ENCODE results near the gene ACOT7. TPM values are rescaled to one million over a fixed set of nuclear protein-coding genes. Genes with fewer than 3 reads are reported as not detected.

ACOT7 gene
- total RNA-seq, 1 donor from 2014 or later = 35.1 TPM

DNA sequence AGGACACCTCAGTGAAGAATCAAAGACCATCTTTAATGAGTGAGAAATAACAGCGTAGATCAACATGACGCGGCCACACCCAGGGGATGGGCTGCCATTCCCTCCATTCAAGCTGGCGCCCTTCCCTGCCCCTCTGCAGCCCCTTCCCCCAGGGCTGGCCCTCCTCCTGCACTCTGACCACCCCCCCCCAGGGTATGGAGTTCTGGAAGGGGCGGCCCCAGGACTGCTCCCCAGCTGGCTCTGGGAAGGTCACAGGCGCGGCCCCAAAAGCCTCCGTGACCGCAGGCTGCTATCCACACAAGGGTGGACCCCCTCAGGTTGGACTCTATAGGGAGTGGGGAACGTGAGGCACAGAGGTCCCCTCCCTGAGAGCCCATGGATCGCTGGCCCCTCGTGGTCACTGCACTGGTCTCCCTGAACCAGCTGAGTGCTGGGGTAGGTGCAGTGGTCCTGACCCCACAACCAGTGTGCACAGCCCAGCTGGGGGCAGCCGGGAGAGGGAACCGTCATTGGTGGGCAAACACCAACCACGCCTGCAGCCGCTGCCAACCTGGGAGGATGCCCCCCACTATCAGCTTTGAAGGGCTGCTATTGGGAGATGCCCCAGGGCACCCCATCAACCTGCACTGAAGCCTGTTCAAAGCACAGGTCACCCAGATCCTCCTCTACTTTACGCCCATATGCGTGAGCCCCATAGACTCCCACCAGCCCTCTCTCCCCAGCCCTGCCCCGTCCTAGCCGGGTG lies 116.6 kb downstream of the ACOT7 start:
- no peaks in the 10 kb centered on the region for H3K4me1 Mint-ChIP-seq (ENCODE audit: unreplicated experiment)
- peaks cover 7% of the 10 kb centered on the region for H3K27me3 Mint-ChIP-seq (ENCODE audit: unreplicated experiment)
- DNase-seq (ENCODE audit: low spot score) = no peak
- H3K9me3 Mint-ChIP-seq (ENCODE audit: unreplicated experiment) = no peaks in the 10 kb centered on the region
- no peak for TF ChIP-seq CTCF (IDR thresholded peaks at IDR 0.05; ENCODE audit: unreplicated experiment)
- no peak overlapping the region for H3K27ac Mint-ChIP-seq (ENCODE audit: unreplicated experiment)
- H3K4me3 Mint-ChIP-seq (ENCODE audit: unreplicated experiment) = no peak overlapping the region
- H3K36me3 Mint-ChIP-seq (ENCODE audit: low read depth, unreplicated experiment) = peaks cover 8% of the 10 kb centered on the region

DNA sequence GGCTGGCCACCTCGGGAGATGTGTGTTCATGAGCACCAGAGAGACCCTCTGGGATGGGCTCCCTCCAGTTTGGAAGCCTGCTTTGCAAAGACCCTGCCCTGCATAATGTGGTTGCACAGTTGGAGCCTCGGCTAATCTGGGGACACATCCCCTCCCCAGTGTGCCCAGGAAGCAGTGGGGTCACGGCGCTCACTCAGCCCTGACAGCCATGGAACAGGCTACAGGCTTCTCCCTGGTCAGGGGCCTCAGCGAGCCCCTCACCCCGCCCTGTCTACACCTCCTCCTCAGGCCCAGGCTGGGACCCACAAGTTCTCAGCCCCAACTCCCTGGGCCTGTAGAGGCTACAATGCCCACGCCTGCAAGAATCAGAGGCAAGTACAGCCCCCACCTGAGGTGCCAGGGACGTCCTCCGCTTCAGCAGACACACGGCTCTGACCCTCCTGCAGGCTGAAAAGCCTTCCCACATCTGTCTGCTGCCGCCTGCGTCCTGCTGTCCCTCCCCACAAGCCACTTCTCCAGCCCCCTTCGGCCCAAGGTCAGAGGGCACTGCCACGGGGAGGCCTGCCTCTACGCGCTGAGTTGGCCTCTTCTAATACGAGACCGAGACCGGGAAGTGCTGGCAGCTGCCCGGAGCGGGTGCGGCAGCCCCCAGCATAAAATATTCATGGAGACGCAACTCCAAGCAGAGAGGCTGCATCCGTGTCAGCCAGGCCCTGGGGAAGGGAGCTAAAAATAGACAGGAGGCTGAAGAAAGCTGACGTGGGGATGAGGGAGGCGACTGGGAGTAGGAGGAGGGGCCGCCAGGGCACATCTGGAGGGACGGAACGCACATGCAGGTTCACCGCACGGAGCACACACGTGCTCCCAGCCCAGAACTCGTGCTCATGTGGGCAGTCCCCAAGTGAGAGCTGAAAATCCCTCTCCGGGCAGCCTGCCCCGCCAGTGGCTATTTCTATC lies 117.5 kb downstream of the ACOT7 start:
- Mint-ChIP-seq H3K9me3 (ENCODE audit: unreplicated experiment) (no peaks in the 10 kb centered on the region), H3K4me3 (ENCODE audit: unreplicated experiment) (no peak overlapping the region), H3K4me1 (ENCODE audit: unreplicated experiment) (no peaks in the 10 kb centered on the region), H3K36me3 (ENCODE audit: low read depth, unreplicated experiment) (peaks cover 8% of the 10 kb centered on the region), H3K27ac (ENCODE audit: unreplicated experiment) (no peak overlapping the region), H3K27me3 (ENCODE audit: unreplicated experiment) (peaks cover 7% of the 10 kb centered on the region)
- no peak for DNase-seq (ENCODE audit: low spot score)
- TF ChIP-seq CTCF (IDR thresholded peaks at IDR 0.05; ENCODE audit: unreplicated experiment) = no peak

- Mint-ChIP-seq H3K36me3 (ENCODE audit: low read depth, unreplicated experiment) (peaks cover 8% of the 10 kb centered on the region), H3K4me1 (ENCODE audit: unreplicated experiment) (no peaks in the 10 kb centered on the region), H3K9me3 (ENCODE audit: unreplicated experiment) (no peaks in the 10 kb centered on the region), H3K27me3 (ENCODE audit: unreplicated experiment) (peaks cover 9% of the 10 kb centered on the region), H3K4me3 (ENCODE audit: unreplicated experiment) (no peak overlapping the region), H3K27ac (ENCODE audit: unreplicated experiment) (no peak overlapping the region)
- no peak for TF ChIP-seq CTCF (IDR thresholded peaks at IDR 0.05; ENCODE audit: unreplicated experiment)
- no peak for DNase-seq (ENCODE audit: low spot score)
These were observed 118.9 kb downstream of the ACOT7 start for GRCh38 chr1:6274622-6275139.

DNA sequence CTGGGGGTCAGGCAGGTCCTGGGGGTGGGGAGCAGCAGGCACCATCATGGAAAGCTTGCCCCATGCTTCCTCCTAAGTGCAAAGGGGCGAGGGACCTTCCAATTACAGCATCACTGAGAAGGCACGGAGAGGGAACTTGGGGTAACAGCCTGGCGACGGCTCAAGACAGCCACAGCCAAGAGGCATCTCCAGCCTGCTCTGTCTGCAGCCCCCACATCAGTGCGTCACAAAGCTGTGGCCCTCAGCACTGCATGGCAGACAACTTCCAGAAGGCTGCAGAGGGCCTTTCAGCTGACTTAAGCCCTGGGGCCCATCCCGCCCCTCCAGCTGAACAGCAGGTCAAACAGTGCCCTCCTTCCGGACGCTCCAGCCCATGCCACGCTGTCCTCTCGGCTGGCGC lies 119.5 kb downstream of the ACOT7 start:
- H3K4me1 Mint-ChIP-seq (ENCODE audit: unreplicated experiment) = no peaks in the 10 kb centered on the region
- no peak overlapping the region for H3K27ac Mint-ChIP-seq (ENCODE audit: unreplicated experiment)
- H3K27me3 Mint-ChIP-seq (ENCODE audit: unreplicated experiment) = peaks cover 9% of the 10 kb centered on the region
- peaks cover 7% of the 10 kb centered on the region for H3K36me3 Mint-ChIP-seq (ENCODE audit: low read depth, unreplicated experiment)
- no peak for DNase-seq (ENCODE audit: low spot score)
- no peak for TF ChIP-seq CTCF (IDR thresholded peaks at IDR 0.05; ENCODE audit: unreplicated experiment)
- no peak overlapping the region for H3K4me3 Mint-ChIP-seq (ENCODE audit: unreplicated experiment)
- H3K9me3 Mint-ChIP-seq (ENCODE audit: unreplicated experiment) = no peaks in the 10 kb centered on the region

Measured in endothelial cell (in vitro differentiated cells).